Fibroblast of villous mesenchyme (primary cell): Measurements from ENCODE around the gene EML1. TPM values are rescaled to one million over a fixed set of nuclear protein-coding genes. Genes with fewer than 3 reads are reported as not detected.

Experiments
- DNase-seq: peaks from one replicate; pipeline ENCODE4 v3.0.0-alpha.2; 2010; ENCODE audit warnings: low read depth
- H3K4me3 ChIP-seq: 2 replicates; pipeline ENCODE4 v1.5.1; 2011; ENCODE audit warnings: low read depth, mild to moderate bottlenecking, low read length
- total RNA-seq: library from RNA; depleted of rRNA; stranded (reverse); fragments of >200 nt; gene quantifications from 2 replicates; pipeline ENCODE4 v1.2.3, GENCODE V29; 2012
- TF ChIP-seq, protein P1 (sequence below): IDR thresholded peaks from 2 replicates; pipeline ENCODE4 v1.5.1; 2012; ENCODE audit warnings: low read depth, mild to moderate bottlenecking, low read length; ENCODE audit not compliant: insufficient read depth

The EML1 gene
- total RNA-seq, 1 donor, result 34.5 TPM

GRCh38 chr14:99846808-99847207 is 53.6 kb downstream of the EML1 start:
- H3K4me3 ChIP-seq, result no peak overlapping the region
- no peak for DNase-seq
- TF ChIP-seq, protein P1, sequence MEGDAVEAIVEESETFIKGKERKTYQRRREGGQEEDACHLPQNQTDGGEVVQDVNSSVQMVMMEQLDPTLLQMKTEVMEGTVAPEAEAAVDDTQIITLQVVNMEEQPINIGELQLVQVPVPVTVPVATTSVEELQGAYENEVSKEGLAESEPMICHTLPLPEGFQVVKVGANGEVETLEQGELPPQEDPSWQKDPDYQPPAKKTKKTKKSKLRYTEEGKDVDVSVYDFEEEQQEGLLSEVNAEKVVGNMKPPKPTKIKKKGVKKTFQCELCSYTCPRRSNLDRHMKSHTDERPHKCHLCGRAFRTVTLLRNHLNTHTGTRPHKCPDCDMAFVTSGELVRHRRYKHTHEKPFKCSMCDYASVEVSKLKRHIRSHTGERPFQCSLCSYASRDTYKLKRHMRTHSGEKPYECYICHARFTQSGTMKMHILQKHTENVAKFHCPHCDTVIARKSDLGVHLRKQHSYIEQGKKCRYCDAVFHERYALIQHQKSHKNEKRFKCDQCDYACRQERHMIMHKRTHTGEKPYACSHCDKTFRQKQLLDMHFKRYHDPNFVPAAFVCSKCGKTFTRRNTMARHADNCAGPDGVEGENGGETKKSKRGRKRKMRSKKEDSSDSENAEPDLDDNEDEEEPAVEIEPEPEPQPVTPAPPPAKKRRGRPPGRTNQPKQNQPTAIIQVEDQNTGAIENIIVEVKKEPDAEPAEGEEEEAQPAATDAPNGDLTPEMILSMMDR, result no peak

GRCh38 chr14:99850709-99851108 is 57.5 kb downstream of the EML1 start:
- no peak overlapping the region for H3K4me3 ChIP-seq
- DNase-seq, result no peak
- TF ChIP-seq, protein P1, result no peak

DNA sequence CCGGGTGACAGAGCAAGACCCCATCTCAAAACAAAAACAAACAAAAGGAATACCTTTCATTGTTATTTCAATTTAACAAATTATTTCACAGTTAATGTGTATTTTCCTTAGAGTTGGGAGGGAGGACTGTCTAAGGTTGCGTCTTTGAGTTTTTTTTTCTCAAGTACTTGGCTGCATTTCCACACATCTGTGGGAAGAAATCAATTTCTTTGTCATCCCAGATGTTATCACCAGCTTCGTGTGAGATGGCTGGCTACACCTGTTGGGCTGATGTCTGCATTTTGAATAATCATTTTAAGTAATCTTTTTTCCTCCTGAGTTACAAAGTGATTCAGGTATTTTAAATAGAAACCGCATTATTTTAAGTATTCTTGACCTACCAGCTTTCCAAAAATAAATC is 59.4 kb downstream of the EML1 start:
- DNase-seq, result no peak
- H3K4me3 ChIP-seq, result no peak overlapping the region
- TF ChIP-seq, protein P1, result no peak

DNA sequence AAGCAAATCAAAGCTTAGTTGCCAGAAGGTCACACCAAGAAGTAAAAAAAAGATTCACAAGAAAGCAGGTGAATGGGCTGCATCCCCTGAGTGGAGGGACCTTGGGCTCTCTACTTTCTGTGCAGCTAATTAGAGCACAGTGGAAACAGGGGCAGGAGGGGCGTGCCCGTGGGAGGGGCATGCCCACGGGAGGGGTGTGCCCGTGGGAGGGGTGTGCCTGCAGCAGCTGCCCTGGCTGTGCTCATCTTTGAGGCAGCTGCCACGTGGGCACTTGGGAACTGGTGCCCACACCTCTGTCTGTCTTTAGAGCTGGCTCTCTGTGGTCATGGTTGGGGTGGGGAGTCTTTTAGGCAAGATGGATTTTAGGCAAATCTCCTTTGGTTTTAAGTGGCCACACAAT is 60.0 kb downstream of the EML1 start:
- H3K4me3 ChIP-seq, result no peak overlapping the region
- no peak for DNase-seq
- TF ChIP-seq, protein P1, result no peak

DNA sequence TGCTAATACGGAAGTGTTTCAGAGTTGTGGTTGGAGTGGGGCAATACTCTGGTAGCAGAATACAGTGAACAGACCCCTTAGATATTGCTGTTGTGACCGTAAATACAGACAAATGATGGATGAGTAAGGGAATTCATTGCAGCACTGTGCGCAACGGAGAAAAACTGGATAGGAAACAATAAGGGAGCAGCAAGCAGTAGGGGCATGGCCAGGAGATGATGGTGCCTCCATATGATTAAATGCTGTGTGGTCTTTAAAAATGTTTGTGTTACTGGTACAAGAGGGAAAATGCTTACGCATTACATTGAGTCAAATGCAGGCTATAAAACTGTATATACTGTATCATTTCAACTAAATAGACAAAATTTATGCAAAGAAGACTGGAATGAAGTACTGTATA is 61.6 kb downstream of the EML1 start:
- no peak overlapping the region for H3K4me3 ChIP-seq
- TF ChIP-seq, protein P1, result no peak
- DNase-seq, result no peak

- no peak overlapping the region for H3K4me3 ChIP-seq
- TF ChIP-seq, protein P1, result no peak
- no peak for DNase-seq
Measured at GRCh38 chr14:99855271-99855670, 62.1 kb downstream of the EML1 start.

DNA sequence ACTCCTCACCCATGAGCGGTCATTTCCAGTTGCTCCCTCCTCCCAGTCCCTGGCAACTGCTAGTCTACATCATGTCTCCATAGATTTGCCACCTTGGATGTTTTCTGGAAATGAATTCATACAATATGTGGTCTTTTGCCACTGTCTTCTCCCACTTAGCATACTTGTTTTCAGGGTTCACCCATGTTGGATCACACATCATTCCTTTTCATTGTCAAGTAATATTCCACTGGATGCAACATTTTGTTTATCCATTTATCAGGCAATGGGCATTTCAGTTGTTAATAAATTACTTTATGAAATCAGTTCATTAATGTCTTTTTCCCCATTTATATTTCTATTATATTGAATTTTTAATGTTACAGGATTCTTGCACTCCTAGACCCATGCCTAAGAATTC is 64.3 kb downstream of the EML1 start:
- no peak for DNase-seq
- H3K4me3 ChIP-seq, result no peak overlapping the region
- TF ChIP-seq, protein P1, result no peak
